ENCODE data around the gene BTBD18.

BTBD18 gene

GRCh38 chr11:57771365-57771764, 19.7 kb upstream of the BTBD18 start:
- FAIRE-seq (no peak), DNase-seq (ENCODE audit: insufficient read length) (no peak)
- TF ChIP-seq TAF1 (IDR thresholded peaks at IDR 0.05; ENCODE audit: borderline replicate concordance, low read depth, low read length), result no peak
- TF ChIP-seq POLR2AphosphoS5 (IDR thresholded peaks at IDR 0.05; ENCODE audit: low read depth, low read length), result no peak
- no peak for TF ChIP-seq POLR2A (IDR thresholded peaks at IDR 0.05; ENCODE audit: low read depth, low read length)

GRCh38 chr11:57770793-57771192, 19.2 kb upstream of the BTBD18 start:
- TF ChIP-seq TAF1 (IDR thresholded peaks at IDR 0.05; ENCODE audit: borderline replicate concordance, low read depth, low read length), result no peak
- TF ChIP-seq POLR2AphosphoS5 (IDR thresholded peaks at IDR 0.05; ENCODE audit: low read depth, low read length), result no peak
- no peak for TF ChIP-seq POLR2A (IDR thresholded peaks at IDR 0.05; ENCODE audit: low read depth, low read length)
- DNase-seq (ENCODE audit: insufficient read length) (no peak), FAIRE-seq (no peak)

GRCh38 chr11:57764972-57765371, 13.4 kb upstream of the BTBD18 start:
- TF ChIP-seq POLR2AphosphoS5 (IDR thresholded peaks at IDR 0.05; ENCODE audit: low read depth, low read length) (no peak), POLR2A (IDR thresholded peaks at IDR 0.05; ENCODE audit: low read depth, low read length) (no peak), TAF1 (IDR thresholded peaks at IDR 0.05; ENCODE audit: borderline replicate concordance, low read depth, low read length) (no peak)
- FAIRE-seq (no peak), DNase-seq (ENCODE audit: insufficient read length) (no peak)

- no peak for FAIRE-seq
- TF ChIP-seq TAF1 (IDR thresholded peaks at IDR 0.05; ENCODE audit: borderline replicate concordance, low read depth, low read length), result no peak
- no peak for TF ChIP-seq POLR2A (IDR thresholded peaks at IDR 0.05; ENCODE audit: low read depth, low read length)
- TF ChIP-seq POLR2AphosphoS5 (IDR thresholded peaks at IDR 0.05; ENCODE audit: low read depth, low read length), result no peak
- DNase-seq (ENCODE audit: insufficient read length), result no peak
Measured at GRCh38 chr11:57764566-57764965, 12.9 kb upstream of the BTBD18 start.

- FAIRE-seq (no peak), DNase-seq (ENCODE audit: insufficient read length) (no peak)
Measured at GRCh38 chr11:57764021-57764420, 12.4 kb upstream of the BTBD18 start.

GRCh38 chr11:57763568-57763967, 11.9 kb upstream of the BTBD18 start:
- no peak for TF ChIP-seq POLR2AphosphoS5 (IDR thresholded peaks at IDR 0.05; ENCODE audit: low read depth, low read length)
- no peak for TF ChIP-seq TAF1 (IDR thresholded peaks at IDR 0.05; ENCODE audit: borderline replicate concordance, low read depth, low read length)
- TF ChIP-seq POLR2A (IDR thresholded peaks at IDR 0.05; ENCODE audit: low read depth, low read length), result no peak
- no peak for DNase-seq (ENCODE audit: insufficient read length)
- FAIRE-seq, result no peak

More at GRCh38 chr11:57764021-57764420, 12.4 kb upstream of the BTBD18 start:
- no peak for TF ChIP-seq TAF1 (IDR thresholded peaks at IDR 0.05; ENCODE audit: borderline replicate concordance, low read depth, low read length)
- no peak for TF ChIP-seq POLR2AphosphoS5 (IDR thresholded peaks at IDR 0.05; ENCODE audit: low read depth, low read length)
- no peak for TF ChIP-seq POLR2A (IDR thresholded peaks at IDR 0.05; ENCODE audit: low read depth, low read length)

GRCh38 chr11:57762235-57762861, 10.7 kb upstream of the BTBD18 start:
- TF ChIP-seq POLR2A (IDR thresholded peaks at IDR 0.05; ENCODE audit: low read depth, low read length) (no peak), TAF1 (IDR thresholded peaks at IDR 0.05; ENCODE audit: borderline replicate concordance, low read depth, low read length) (no peak), POLR2AphosphoS5 (IDR thresholded peaks at IDR 0.05; ENCODE audit: low read depth, low read length) (no peak)
- no peak for DNase-seq (ENCODE audit: insufficient read length)
- FAIRE-seq, result no peak

GRCh38 chr11:57761301-57762234, 9.9 kb upstream of the BTBD18 start, which contains the start of gene CTNND1:
Gene CTNND1, plus strand, starts transcription at chr11:57761802. Its CDS starts 29,677 bp downstream, at chr11:57791479.
- TF ChIP-seq POLR2A (IDR thresholded peaks at IDR 0.05; ENCODE audit: low read depth, low read length) (peak; percentile 37; the same call in 1 of the 2 replicates), POLR2AphosphoS5 (IDR thresholded peaks at IDR 0.05; ENCODE audit: low read depth, low read length) (no peak), TAF1 (IDR thresholded peaks at IDR 0.05; ENCODE audit: borderline replicate concordance, low read depth, low read length) (no peak; the same call in 1 of the 2 replicates)
- peak; percentile 61 for FAIRE-seq
- peak; percentile 59 for DNase-seq (ENCODE audit: insufficient read length)

GRCh38 chr11:57758174-57758573, 6.6 kb upstream of the BTBD18 start:
- TF ChIP-seq POLR2AphosphoS5 (IDR thresholded peaks at IDR 0.05; ENCODE audit: low read depth, low read length) (no peak), TAF1 (IDR thresholded peaks at IDR 0.05; ENCODE audit: borderline replicate concordance, low read depth, low read length) (no peak), POLR2A (IDR thresholded peaks at IDR 0.05; ENCODE audit: low read depth, low read length) (no peak)
- no peak for FAIRE-seq
- no peak for DNase-seq (ENCODE audit: insufficient read length)

GRCh38 chr11:57752954-57753353, 1.3 kb upstream of the BTBD18 start:
- DNase-seq (ENCODE audit: insufficient read length), result no peak
- no peak for FAIRE-seq
- no peak for TF ChIP-seq POLR2A (IDR thresholded peaks at IDR 0.05; ENCODE audit: low read depth, low read length)
- TF ChIP-seq TAF1 (IDR thresholded peaks at IDR 0.05; ENCODE audit: borderline replicate concordance, low read depth, low read length), result no peak
- no peak for TF ChIP-seq POLR2AphosphoS5 (IDR thresholded peaks at IDR 0.05; ENCODE audit: low read depth, low read length)

GRCh38 chr11:57751176-57751575, 443 bp downstream of the BTBD18 start:
- TF ChIP-seq TAF1 (IDR thresholded peaks at IDR 0.05; ENCODE audit: borderline replicate concordance, low read depth, low read length) (no peak), POLR2A (IDR thresholded peaks at IDR 0.05; ENCODE audit: low read depth, low read length) (no peak), POLR2AphosphoS5 (IDR thresholded peaks at IDR 0.05; ENCODE audit: low read depth, low read length) (no peak)
- FAIRE-seq, result no peak

More at GRCh38 chr11:57751176-57751575, 443 bp downstream of the BTBD18 start:
- no peak for DNase-seq (ENCODE audit: insufficient read length)
